HEK293 (cell line): ENCODE data around the gene SLC52A3.

ENCODE experiments used
- BCL11A ChIP-seq: fragments of 450-650 bp; formaldehyde crosslinking; IDR thresholded peaks from 2 replicates; pipeline ENCODE4 v1.5.1; 2016; ENCODE audit warnings: low read depth, missing biosample characterization, missing genetic modification characterization
- GLIS1 ChIP-seq: fragments of 450-650 bp; formaldehyde crosslinking; IDR thresholded peaks from 2 replicates; pipeline ENCODE4 v1.5.1; 2016; ENCODE audit warnings: missing biosample characterization, missing genetic modification characterization
- HOXC10 ChIP-seq: sonication (generic); formaldehyde crosslinking; IDR thresholded peaks from 2 replicates; pipeline ENCODE4 v1.8.1; 2023; ENCODE audit warnings: mild to moderate bottlenecking, missing genetic modification reagents
- HOXD13 ChIP-seq: sonication (generic); formaldehyde crosslinking; IDR thresholded peaks from 2 replicates; pipeline ENCODE4 v1.8.0; 2022; ENCODE audit warnings: missing genetic modification reagents, borderline replicate concordance
- KLF9 ChIP-seq: fragments of 450-650 bp; formaldehyde crosslinking; IDR thresholded peaks from 2 replicates; pipeline ENCODE4 v1.5.1; 2016; ENCODE audit warnings: missing biosample characterization, missing genetic modification characterization, low read depth
- MEIS1 ChIP-seq: sonication (generic); formaldehyde crosslinking; IDR thresholded peaks from 2 replicates; pipeline ENCODE4 v1.8.1; 2022; ENCODE audit warnings: missing genetic modification reagents, mild to moderate bottlenecking, borderline replicate concordance
- SCRT1 ChIP-seq: fragments of 450-650 bp; formaldehyde crosslinking; IDR thresholded peaks from 2 replicates; pipeline ENCODE4 v1.5.1; 2016; ENCODE audit warnings: missing biosample characterization, missing genetic modification characterization, borderline replicate concordance
- SP7 ChIP-seq: fragments of 450-650 bp; formaldehyde crosslinking; IDR thresholded peaks from 2 replicates; pipeline ENCODE4 v1.5.1; 2016; ENCODE audit warnings: missing biosample characterization, missing genetic modification characterization
- ZBTB20 ChIP-seq: fragments of 450-650 bp; formaldehyde crosslinking; IDR thresholded peaks from 2 replicates; pipeline ENCODE4 v1.5.1; 2016; ENCODE audit warnings: missing biosample characterization, missing genetic modification characterization
- ZBTB48 ChIP-seq: fragments of 450-650 bp; formaldehyde crosslinking; IDR thresholded peaks from 2 replicates; pipeline ENCODE4 v1.5.1; 2016; ENCODE audit warnings: missing biosample characterization, missing genetic modification characterization
- ZFHX2 ChIP-seq: fragments of 450-650 bp; formaldehyde crosslinking; conservative IDR thresholded peaks from 2 replicates; pipeline ENCODE4 v1.5.1; 2016; ENCODE audit warnings: missing biosample characterization, missing genetic modification characterization
- ZNF132 ChIP-seq: fragments of 450-650 bp; formaldehyde crosslinking; IDR thresholded peaks from 2 replicates; pipeline ENCODE4 v1.5.1; 2017; ENCODE audit warnings: missing biosample characterization, missing genetic modification characterization, borderline replicate concordance
- ZNF155 ChIP-seq: fragments of 450-650 bp; formaldehyde crosslinking; IDR thresholded peaks from 2 replicates; pipeline ENCODE4 v1.5.1; 2016; ENCODE audit warnings: missing biosample characterization, missing genetic modification characterization
- ZNF169 ChIP-seq: fragments of 450-650 bp; formaldehyde crosslinking; IDR thresholded peaks from 2 replicates; pipeline ENCODE4 v1.5.1; 2016; ENCODE audit warnings: missing biosample characterization, missing genetic modification characterization
- ZNF202 ChIP-seq: fragments of 450-650 bp; formaldehyde crosslinking; IDR thresholded peaks from 2 replicates; pipeline ENCODE4 v1.5.1; 2016; ENCODE audit warnings: missing biosample characterization, missing genetic modification characterization, borderline replicate concordance
- ZNF214 ChIP-seq: fragments of 450-650 bp; formaldehyde crosslinking; IDR thresholded peaks from 2 replicates; pipeline ENCODE4 v1.5.1; 2017; ENCODE audit warnings: missing biosample characterization, mild to moderate bottlenecking, missing genetic modification characterization, borderline replicate concordance
- ZNF302 ChIP-seq: fragments of 450-650 bp; formaldehyde crosslinking; IDR thresholded peaks from 2 replicates; pipeline ENCODE4 v1.5.1; 2016; ENCODE audit warnings: missing biosample characterization, missing genetic modification characterization, low read depth
- ZNF426 ChIP-seq: fragments of 450-650 bp; formaldehyde crosslinking; IDR thresholded peaks from 2 replicates; pipeline ENCODE4 v1.5.1; 2017; ENCODE audit warnings: missing biosample characterization, missing genetic modification characterization, mild to moderate bottlenecking, inconsistent platforms, moderate library complexity
- ZNF529 ChIP-seq: fragments of 450-650 bp; formaldehyde crosslinking; IDR thresholded peaks from 2 replicates; pipeline ENCODE4 v1.5.1; 2017; ENCODE audit warnings: missing genetic modification characterization, missing biosample characterization; ENCODE audit not compliant: insufficient replicate concordance
- ZNF560 ChIP-seq: fragments of 450-650 bp; formaldehyde crosslinking; IDR thresholded peaks from 2 replicates; pipeline ENCODE4 v1.5.1; 2017; ENCODE audit warnings: missing biosample characterization, missing genetic modification characterization, borderline replicate concordance
- ZNF623 ChIP-seq: fragments of 450-650 bp; formaldehyde crosslinking; IDR thresholded peaks from 2 replicates; pipeline ENCODE4 v1.5.1; 2016; ENCODE audit warnings: missing biosample characterization, missing genetic modification characterization
- ZNF677 ChIP-seq: fragments of 450-650 bp; IDR thresholded peaks from 2 replicates; pipeline ENCODE4 v1.5.0; 2018; ENCODE audit warnings: missing biosample characterization, mild to moderate bottlenecking, missing genetic modification characterization, moderate library complexity
- ZNF747 ChIP-seq: fragments of 450-650 bp; formaldehyde crosslinking; IDR thresholded peaks from 2 replicates; pipeline ENCODE4 v1.5.1; 2016; ENCODE audit warnings: missing biosample characterization, missing genetic modification characterization
- ZNF76 ChIP-seq: fragments of 450-650 bp; formaldehyde crosslinking; IDR thresholded peaks from 2 replicates; pipeline ENCODE4; 2016; ENCODE audit warnings: low read depth, missing biosample characterization, missing genetic modification characterization, borderline replicate concordance
- ZXDB ChIP-seq: fragments of 450-650 bp; formaldehyde crosslinking; IDR thresholded peaks from 2 replicates; pipeline ENCODE4 v1.5.1; 2016; ENCODE audit warnings: missing biosample characterization, missing genetic modification characterization
- TF ChIP-seq, protein P1 (sequence below): fragments of 450-650 bp; formaldehyde crosslinking; IDR thresholded peaks from 2 replicates; pipeline ENCODE4 v1.5.1; 2016; ENCODE audit warnings: missing biosample characterization, missing genetic modification characterization
- TF ChIP-seq, protein P2 (sequence below): fragments of 450-650 bp; formaldehyde crosslinking; IDR thresholded peaks from 2 replicates; pipeline ENCODE4 v1.5.1; 2016; ENCODE audit warnings: missing biosample characterization, missing genetic modification characterization
- TF ChIP-seq, protein P3 (sequence below): fragments of 450-650 bp; formaldehyde crosslinking; IDR thresholded peaks from 2 replicates; pipeline ENCODE4 v1.5.1; 2016; ENCODE audit warnings: missing biosample characterization, missing genetic modification characterization
- TF ChIP-seq, protein P4 (sequence below): fragments of 450-650 bp; IDR thresholded peaks from 2 replicates; pipeline ENCODE4 v1.5.1; 2018; ENCODE audit warnings: missing biosample characterization, missing genetic modification characterization
- TF ChIP-seq, protein P5 (sequence below): fragments of 450-650 bp; formaldehyde crosslinking; IDR thresholded peaks from 2 replicates; pipeline ENCODE4 v1.5.1; 2017; ENCODE audit warnings: missing biosample characterization, missing genetic modification characterization

SLC52A3 gene

DNA sequence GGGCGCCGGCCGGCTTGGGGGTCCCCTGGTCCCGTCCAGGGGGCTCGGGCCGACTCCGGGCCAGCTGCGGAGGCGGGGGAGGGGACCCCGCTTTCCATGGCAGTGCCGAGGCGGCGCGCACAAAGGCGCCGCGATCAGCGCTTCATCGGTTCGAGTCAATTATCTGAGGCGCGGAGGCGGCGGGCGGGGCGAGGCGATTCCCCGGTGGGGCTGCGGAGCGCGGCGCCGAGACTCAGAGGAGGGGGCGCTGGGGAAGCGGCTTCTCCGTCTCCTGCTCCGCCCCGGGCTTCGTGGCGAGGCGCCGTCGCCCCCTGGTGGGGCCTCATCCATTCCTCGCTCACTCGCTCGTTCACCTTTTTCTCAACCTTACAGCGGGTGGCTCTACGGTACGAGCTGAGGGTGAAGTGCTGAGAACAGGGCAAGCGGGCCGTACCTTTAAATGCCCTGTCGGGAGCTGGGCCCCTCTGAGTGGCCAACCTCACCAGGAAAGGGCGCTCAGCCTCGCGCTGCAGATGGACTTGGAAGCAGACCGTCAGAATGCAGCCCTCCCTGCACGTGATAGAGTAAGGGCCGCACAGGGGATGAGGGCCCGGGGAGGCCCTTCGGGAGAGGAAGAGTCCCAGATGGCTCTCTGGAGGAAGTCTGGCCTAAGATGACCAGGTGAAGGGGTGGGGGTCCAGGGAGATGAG lies 39.9 kb downstream of the SLC52A3 start (continued):
- TF ChIP-seq SP7 (tag by site-specific recombination) (peak; percentile 41), ZNF155 (tag by site-specific recombination) (no peak), KLF9 (tag by site-specific recombination) (no peak), ZNF214 (no peak), BCL11A (tag by site-specific recombination) (no peak), ZNF169 (tag by site-specific recombination) (no peak), MEIS1 (CRISPR knock-in tag) (no peak), ZNF426 (no peak), ZNF302 (tag by site-specific recombination) (no peak), ZXDB (tag by site-specific recombination) (no peak), ZNF529 (tag by site-specific recombination) (no peak), ZNF132 (no peak), ZBTB48 (tag by site-specific recombination) (no peak), HOXD13 (CRISPR knock-in tag) (no peak), ZNF677 (no peak), ZNF747 (tag by site-specific recombination) (no peak), SCRT1 (no peak), HOXC10 (CRISPR knock-in tag) (no peak), ZNF76 (no peak), ZNF623 (tag by site-specific recombination) (no peak), GLIS1 (tag by site-specific recombination) (peak; percentile 53), ZNF202 (tag by site-specific recombination) (no peak), ZFHX2 (peak; percentile 84), ZBTB20 (tag by site-specific recombination) (peak; percentile 13; the same call in 1 of the 2 replicates), ZNF560 (tag by site-specific recombination) (no peak)
- TF ChIP-seq, protein P1, sequence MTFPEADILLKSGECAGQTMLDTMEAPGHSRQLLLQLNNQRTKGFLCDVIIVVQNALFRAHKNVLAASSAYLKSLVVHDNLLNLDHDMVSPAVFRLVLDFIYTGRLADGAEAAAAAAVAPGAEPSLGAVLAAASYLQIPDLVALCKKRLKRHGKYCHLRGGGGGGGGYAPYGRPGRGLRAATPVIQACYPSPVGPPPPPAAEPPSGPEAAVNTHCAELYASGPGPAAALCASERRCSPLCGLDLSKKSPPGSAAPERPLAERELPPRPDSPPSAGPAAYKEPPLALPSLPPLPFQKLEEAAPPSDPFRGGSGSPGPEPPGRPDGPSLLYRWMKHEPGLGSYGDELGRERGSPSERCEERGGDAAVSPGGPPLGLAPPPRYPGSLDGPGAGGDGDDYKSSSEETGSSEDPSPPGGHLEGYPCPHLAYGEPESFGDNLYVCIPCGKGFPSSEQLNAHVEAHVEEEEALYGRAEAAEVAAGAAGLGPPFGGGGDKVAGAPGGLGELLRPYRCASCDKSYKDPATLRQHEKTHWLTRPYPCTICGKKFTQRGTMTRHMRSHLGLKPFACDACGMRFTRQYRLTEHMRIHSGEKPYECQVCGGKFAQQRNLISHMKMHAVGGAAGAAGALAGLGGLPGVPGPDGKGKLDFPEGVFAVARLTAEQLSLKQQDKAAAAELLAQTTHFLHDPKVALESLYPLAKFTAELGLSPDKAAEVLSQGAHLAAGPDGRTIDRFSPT (tag by site-specific recombination), result no peak
- TF ChIP-seq, protein P2, sequence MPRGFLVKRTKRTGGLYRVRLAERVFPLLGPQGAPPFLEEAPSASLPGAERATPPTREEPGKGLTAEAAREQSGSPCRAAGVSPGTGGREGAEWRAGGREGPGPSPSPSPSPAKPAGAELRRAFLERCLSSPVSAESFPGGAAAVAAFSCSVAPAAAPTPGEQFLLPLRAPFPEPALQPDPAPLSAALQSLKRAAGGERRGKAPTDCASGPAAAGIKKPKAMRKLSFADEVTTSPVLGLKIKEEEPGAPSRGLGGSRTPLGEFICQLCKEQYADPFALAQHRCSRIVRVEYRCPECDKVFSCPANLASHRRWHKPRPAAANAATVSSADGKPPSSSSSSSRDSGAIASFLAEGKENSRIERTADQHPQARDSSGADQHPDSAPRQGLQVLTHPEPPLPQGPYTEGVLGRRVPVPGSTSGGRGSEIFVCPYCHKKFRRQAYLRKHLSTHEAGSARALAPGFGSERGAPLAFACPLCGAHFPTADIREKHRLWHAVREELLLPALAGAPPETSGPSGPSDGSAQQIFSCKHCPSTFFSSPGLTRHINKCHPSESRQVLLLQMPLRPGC (tag by site-specific recombination), result no peak
- TF ChIP-seq, protein P3, sequence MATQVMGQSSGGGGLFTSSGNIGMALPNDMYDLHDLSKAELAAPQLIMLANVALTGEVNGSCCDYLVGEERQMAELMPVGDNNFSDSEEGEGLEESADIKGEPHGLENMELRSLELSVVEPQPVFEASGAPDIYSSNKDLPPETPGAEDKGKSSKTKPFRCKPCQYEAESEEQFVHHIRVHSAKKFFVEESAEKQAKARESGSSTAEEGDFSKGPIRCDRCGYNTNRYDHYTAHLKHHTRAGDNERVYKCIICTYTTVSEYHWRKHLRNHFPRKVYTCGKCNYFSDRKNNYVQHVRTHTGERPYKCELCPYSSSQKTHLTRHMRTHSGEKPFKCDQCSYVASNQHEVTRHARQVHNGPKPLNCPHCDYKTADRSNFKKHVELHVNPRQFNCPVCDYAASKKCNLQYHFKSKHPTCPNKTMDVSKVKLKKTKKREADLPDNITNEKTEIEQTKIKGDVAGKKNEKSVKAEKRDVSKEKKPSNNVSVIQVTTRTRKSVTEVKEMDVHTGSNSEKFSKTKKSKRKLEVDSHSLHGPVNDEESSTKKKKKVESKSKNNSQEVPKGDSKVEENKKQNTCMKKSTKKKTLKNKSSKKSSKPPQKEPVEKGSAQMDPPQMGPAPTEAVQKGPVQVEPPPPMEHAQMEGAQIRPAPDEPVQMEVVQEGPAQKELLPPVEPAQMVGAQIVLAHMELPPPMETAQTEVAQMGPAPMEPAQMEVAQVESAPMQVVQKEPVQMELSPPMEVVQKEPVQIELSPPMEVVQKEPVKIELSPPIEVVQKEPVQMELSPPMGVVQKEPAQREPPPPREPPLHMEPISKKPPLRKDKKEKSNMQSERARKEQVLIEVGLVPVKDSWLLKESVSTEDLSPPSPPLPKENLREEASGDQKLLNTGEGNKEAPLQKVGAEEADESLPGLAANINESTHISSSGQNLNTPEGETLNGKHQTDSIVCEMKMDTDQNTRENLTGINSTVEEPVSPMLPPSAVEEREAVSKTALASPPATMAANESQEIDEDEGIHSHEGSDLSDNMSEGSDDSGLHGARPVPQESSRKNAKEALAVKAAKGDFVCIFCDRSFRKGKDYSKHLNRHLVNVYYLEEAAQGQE (tag by site-specific recombination), result no peak
- TF ChIP-seq, protein P4, sequence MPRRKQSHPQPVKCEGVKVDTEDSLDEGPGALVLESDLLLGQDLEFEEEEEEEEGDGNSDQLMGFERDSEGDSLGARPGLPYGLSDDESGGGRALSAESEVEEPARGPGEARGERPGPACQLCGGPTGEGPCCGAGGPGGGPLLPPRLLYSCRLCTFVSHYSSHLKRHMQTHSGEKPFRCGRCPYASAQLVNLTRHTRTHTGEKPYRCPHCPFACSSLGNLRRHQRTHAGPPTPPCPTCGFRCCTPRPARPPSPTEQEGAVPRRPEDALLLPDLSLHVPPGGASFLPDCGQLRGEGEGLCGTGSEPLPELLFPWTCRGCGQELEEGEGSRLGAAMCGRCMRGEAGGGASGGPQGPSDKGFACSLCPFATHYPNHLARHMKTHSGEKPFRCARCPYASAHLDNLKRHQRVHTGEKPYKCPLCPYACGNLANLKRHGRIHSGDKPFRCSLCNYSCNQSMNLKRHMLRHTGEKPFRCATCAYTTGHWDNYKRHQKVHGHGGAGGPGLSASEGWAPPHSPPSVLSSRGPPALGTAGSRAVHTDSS (tag by site-specific recombination), result no peak
- TF ChIP-seq, protein P5, sequence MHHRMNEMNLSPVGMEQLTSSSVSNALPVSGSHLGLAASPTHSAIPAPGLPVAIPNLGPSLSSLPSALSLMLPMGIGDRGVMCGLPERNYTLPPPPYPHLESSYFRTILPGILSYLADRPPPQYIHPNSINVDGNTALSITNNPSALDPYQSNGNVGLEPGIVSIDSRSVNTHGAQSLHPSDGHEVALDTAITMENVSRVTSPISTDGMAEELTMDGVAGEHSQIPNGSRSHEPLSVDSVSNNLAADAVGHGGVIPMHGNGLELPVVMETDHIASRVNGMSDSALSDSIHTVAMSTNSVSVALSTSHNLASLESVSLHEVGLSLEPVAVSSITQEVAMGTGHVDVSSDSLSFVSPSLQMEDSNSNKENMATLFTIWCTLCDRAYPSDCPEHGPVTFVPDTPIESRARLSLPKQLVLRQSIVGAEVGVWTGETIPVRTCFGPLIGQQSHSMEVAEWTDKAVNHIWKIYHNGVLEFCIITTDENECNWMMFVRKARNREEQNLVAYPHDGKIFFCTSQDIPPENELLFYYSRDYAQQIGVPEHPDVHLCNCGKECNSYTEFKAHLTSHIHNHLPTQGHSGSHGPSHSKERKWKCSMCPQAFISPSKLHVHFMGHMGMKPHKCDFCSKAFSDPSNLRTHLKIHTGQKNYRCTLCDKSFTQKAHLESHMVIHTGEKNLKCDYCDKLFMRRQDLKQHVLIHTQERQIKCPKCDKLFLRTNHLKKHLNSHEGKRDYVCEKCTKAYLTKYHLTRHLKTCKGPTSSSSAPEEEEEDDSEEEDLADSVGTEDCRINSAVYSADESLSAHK (tag by site-specific recombination), result no peak
